ENCODE measurements around the gene PATJ.

The PATJ gene

DNA sequence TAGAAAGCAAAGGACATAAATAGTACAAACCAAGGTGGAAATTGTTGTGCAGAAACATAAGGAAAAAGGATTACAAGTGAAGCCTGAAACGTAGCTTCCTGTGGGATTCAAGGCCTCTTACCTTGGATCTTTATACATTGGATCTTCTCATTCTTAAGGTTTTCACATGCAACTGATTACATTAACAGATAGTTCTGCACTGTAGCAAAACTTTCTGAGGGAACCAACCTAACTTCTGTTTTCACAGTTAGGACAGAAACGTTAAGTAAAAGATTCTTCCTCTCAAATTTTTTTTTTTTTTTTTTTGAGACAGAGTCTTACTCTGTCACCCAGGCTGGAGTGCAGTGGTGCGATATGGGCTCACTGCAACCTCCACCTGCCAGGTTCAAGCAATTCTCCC, 9.6 kb upstream of the PATJ start:
- TF ChIP-seq TAF1 (IDR thresholded peaks at IDR 0.05; ENCODE audit: borderline replicate concordance, insufficient read depth, low read length), result no peak
- TF ChIP-seq REST (IDR thresholded peaks at IDR 0.05; ENCODE audit: insufficient read depth in 1 of 2, low read depth in 2 of 2, low read length in 2 of 2), result no peak
- no peak for TF ChIP-seq POLR2AphosphoS5 (IDR thresholded peaks at IDR 0.05; ENCODE audit: low read depth, low read length)
- TF ChIP-seq SIN3A (IDR thresholded peaks at IDR 0.05; ENCODE audit: borderline replicate concordance, insufficient read depth, low read length), result no peak
- no peak for TF ChIP-seq FOXP2 (optimal IDR thresholded peaks at IDR 0.05; ENCODE audit: borderline replicate concordance, extremely low read depth, extremely low read length, insufficient read depth)

- TF ChIP-seq SIN3A (IDR thresholded peaks at IDR 0.05; ENCODE audit: borderline replicate concordance, insufficient read depth, low read length), result no peak
Observed at GRCh38 chr1:61740751-61741700, 1.3 kb upstream of the PATJ start.

DNA sequence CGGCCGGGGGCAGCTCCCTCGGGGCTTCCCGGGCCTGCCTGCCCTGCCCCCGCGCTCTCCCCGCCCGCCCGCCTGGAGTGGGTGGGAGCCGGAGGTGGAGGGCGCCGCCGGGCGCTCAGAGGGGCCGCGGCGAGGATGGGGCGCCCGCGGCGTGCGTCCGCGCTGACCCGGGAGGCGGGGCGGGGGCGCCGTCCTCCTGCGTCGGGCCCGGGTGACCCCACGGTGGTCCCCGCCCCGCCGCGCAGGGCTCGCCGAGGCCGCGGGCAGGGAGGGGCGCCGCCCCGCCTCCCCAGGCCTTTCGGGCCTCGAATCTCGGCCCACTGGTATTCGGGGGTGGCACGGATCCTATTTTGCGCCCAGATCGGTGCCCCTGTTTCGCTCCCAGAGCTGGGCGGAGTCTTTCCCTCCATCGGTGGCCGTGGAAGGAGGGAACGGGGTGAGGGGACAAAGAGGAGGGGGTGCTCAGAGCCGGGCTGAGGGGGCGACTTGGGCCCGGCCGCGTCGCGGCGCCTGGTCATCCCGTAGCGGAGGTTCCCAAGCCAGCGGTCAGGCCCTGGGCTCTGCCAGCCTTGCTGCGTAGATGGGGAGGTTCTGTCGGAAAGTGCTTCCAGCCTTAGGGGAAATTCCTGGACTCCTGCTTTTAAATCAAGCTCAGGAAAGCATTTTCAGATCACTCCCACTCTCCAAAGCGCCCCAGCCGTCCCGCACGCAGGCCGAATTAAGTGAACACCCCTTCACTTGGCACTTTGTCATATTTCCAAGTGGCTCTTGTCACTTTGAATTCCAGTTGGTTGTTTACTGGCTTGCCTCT, 545 bp downstream of the PATJ start:
- TF ChIP-seq POLR2AphosphoS5 (IDR thresholded peaks at IDR 0.05; ENCODE audit: low read depth, low read length) (no peak), REST (IDR thresholded peaks at IDR 0.05; ENCODE audit: insufficient read depth in 1 of 2, low read depth in 2 of 2, low read length in 2 of 2) (no peak), FOXP2 (optimal IDR thresholded peaks at IDR 0.05; ENCODE audit: borderline replicate concordance, extremely low read depth, extremely low read length, insufficient read depth) (no peak), TAF1 (IDR thresholded peaks at IDR 0.05; ENCODE audit: borderline replicate concordance, insufficient read depth, low read length) (no peak), SIN3A (IDR thresholded peaks at IDR 0.05; ENCODE audit: borderline replicate concordance, insufficient read depth, low read length) (no peak)

DNA sequence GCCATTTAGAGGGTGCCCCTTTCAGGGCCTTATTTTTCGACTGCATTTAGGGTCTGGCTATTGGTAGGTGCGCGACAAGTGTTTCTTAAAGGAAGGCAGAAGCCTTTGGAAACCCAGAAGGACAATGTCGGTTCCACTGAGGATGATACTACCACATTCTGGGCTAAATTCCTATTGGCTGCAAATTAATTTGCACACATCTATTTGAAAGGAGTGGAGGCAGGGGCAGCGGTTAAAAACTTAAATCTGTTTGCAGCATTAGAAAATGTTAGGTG, 1.1 kb downstream of the PATJ start:
- TF ChIP-seq POLR2AphosphoS5 (IDR thresholded peaks at IDR 0.05; ENCODE audit: low read depth, low read length) (no peak), SIN3A (IDR thresholded peaks at IDR 0.05; ENCODE audit: borderline replicate concordance, insufficient read depth, low read length) (no peak), FOXP2 (optimal IDR thresholded peaks at IDR 0.05; ENCODE audit: borderline replicate concordance, extremely low read depth, extremely low read length, insufficient read depth) (no peak), REST (IDR thresholded peaks at IDR 0.05; ENCODE audit: insufficient read depth in 1 of 2, low read depth in 2 of 2, low read length in 2 of 2) (no peak)

DNA sequence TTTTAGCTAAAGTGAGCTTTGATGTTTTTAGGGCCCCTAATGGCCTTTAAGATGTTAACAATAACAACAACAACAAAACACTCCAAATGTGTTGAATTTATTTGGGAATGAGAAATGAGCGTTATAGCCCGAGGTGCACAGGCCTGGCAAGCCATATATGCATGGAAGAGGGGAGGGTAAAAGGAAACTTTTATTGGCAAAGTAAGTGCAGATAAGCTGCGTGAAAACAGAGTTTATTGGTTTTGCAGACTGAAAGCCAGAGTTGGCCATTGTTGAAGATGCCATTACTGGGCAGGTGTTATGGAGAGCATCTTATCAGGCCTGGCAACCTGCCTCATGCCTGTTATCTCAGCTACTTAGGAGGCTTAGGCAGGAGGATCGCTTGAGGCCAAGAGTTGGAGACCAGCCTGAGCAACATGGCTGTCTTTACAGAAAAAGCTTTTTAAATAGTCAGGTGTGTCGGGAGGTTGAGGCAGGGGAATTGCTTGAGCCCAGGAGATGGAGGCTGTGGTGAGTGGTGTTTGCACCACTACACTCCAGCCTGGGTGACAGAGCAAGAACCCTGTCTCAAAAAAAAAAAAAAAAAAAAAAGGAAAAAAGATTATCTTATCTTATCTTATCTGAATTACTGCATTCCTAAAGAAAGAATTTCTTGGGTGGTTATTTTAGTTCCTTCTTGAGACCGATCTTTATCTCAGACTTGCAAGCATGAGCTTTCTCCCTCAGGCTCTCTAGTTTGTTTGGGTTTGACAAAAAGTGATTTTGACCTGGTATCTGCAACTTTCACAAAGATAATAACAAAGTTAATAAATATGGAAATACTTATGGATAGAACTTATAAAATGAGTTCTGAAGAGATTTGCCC, 1.7 kb downstream of the PATJ start:
- no peak for TF ChIP-seq TAF1 (IDR thresholded peaks at IDR 0.05; ENCODE audit: borderline replicate concordance, insufficient read depth, low read length)
- no peak for TF ChIP-seq FOXP2 (optimal IDR thresholded peaks at IDR 0.05; ENCODE audit: borderline replicate concordance, extremely low read depth, extremely low read length, insufficient read depth)
